OCI-M2 (cell line): ENCODE data around the gene MAD1L1.

Experiments
- DNase-seq: peaks from one replicate; lab custom pipeline; 2025; ENCODE audit not compliant: unreplicated experiment; lab: John Stamatoyannopoulos, UW

The MAD1L1 gene

GRCh38 chr7:1919539-1920265 lies 313.0 kb downstream of the MAD1L1 start:
- DNase-seq: no peak

GRCh38 chr7:1918881-1919525 lies 313.7 kb downstream of the MAD1L1 start:
- DNase-seq: no peak

GRCh38 chr7:1918063-1918645 lies 314.6 kb downstream of the MAD1L1 start:
- no peak for DNase-seq

- DNase-seq: no peak
Measured at GRCh38 chr7:1917221-1918062, 315.3 kb downstream of the MAD1L1 start.

DNA sequence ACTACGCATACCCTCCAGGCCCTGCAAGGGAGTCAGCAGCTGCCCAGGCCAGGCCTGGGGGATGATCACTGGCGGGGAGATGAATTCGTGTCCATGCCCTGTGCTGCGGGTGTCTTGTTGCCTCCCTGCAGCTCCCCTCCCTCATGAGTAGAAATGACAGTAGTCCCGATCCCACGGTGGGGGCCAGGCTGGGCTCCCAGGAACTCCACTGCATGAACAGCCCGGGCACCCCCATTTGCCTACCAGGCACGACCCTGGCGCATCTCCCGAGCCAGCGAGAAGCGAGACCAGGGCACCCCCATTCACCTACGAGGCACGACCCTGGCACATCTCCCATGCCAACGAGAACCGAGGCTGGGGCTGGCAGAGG lies 316.2 kb downstream of the MAD1L1 start:
- no peak for DNase-seq

GRCh38 chr7:1915956-1916600 lies 316.7 kb downstream of the MAD1L1 start:
- DNase-seq: no peak

DNA sequence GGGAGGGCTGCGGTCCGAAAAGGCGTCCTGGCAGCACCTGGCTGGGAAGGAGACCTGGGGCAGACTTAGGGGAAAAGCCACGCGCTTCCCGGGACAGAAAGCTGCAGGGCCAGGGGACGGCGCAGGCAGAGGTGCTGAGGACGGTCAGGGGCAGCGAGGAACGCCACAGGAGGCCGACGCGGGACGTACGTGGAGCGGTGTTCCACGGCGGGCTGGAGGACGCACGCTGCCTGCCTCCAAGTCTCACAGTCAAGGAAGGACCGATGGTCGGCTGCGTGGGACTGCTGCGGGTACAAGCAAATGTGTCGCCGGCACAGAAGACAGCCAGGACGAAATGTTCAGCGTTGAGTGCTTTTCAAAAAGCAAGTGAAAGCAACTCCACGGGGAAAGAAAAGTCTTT lies 317.4 kb downstream of the MAD1L1 start:
- DNase-seq: no peak

GRCh38 chr7:1914743-1915142 lies 318.0 kb downstream of the MAD1L1 start:
- DNase-seq: no peak

- DNase-seq: no peak
Measured at GRCh38 chr7:1914321-1914720, 318.4 kb downstream of the MAD1L1 start.

DNA sequence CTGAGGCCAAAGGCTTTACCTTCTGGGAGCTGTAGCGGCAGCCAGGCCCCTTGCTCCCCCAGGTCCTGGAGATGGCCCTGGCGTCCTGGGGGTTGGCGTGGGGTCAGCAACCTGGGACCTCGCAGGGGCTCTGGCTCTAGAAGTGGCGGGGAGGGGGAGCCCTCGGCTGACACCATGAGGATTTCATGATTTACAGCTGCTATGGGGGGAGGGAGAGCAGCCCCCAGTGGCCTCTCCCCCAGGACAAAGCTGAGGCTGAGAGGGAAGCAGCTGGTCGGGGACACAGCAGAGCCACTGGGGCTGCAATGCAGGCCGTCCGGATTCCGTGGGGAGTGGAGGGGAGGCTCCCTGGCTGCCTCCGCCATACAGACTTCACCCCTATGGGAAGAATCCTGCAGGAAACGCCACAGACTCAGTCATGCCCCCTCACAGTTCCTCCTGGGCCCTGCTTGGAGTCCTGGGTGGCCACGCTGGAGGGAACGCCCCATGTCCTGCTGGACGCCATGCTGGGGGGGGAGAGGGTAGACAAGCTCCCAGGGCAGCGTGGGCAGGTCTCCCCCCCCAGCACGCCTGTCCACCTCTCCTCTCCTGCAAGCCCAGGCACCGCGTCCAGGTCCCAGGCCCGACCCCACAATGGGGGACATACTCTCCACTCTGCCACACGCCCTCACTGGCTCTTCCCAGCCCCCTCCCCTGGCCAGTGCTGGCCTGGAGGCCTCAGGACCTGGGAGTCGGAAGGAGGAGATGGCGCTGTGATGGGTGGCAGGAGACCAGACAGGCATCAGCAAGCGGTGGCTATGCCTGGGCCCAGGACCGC lies 319.1 kb downstream of the MAD1L1 start:
- no peak for DNase-seq

DNA sequence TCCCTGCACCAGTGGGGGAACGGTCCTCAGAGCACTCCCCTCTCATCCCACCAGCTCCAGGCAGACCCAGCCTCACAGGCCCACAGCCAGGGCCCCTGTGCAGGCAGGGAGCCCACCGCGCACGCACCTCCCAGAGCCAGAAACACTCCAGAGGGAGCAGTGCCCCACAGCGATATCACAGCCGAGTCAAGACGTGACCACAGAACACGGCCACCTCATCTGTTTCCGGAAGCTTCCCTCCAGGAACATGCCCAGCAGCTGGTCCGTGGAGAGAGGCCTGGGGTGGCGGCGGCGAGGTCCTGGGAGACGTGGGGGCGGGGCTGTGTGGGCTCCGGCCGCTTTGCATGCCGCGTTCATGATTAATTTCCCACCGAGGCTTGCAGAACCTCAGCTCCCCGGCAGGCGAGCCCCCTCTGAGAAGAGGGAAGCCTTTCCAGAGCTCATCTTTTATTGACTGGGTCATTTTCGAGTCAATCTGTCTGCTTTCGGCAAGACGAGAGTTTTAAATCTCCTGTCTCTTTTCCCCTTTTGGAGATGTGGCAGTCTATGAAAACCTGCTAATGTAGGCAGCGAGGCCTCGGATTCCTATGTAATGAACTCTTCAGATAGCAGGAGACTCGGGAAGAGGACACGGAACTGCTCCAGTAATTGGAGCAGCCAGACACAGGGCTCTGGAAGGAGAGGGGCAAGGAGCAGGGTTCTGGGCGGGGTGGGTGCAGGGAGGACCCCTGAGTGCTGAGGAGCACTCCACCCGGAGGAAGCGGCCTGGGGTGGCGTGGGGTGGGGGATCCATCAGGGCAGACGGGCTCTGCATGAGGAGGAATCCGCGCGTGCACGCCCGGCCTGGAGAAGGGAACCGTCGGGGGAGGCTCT lies 319.9 kb downstream of the MAD1L1 start:
- DNase-seq: no peak

- no peak for DNase-seq
Measured at GRCh38 chr7:1911571-1911970, 321.2 kb downstream of the MAD1L1 start.

DNA sequence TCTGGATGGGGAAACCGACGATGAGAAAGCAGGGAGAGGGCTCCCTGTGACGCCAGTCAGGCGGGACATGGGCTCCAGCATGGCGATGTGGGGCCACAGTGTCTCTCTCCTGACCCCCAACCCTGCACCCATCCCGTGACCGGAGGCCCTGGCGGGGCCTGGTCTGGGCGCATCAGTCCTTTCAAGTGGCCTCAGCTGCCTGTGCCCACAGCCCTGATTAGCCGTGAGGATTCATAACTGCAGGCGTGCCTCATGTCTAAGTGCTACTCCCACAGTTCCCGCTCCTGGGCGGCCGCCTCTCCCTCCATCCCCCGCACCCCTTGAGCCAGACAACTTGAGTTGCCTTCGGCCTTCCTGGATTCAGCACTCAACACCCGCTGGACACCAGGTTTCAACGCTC lies 321.9 kb downstream of the MAD1L1 start:
- DNase-seq: no peak

DNA sequence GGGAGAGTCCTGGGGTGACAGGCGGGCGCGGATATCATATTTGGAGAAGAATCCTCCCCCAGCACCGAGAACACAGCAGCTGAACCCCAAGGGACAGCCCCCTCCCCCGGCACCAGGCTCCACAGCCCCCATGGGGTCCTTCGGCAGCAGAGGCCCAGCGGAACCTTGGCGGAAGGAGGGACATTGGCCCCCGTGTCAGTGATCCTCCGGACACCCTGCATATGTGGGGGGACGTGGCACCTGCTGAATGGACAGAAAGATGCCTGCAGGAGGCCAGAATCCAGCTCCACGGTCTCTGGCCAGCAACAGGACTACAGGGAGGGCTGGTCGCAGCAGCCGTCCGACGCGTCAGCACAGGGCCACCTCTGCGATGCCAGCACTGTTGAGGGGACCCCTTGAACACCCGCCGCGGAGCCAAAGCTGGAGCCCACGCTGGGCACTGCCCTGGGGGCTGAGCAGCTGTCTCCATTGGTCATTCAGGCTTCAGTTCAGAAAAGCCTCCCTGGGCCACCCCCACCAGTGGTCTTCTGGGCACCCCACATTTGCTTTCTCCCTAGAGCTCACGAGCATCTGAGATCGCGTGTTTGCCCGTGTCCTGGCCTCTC lies 322.6 kb downstream of the MAD1L1 start:
- DNase-seq: no peak

DNA sequence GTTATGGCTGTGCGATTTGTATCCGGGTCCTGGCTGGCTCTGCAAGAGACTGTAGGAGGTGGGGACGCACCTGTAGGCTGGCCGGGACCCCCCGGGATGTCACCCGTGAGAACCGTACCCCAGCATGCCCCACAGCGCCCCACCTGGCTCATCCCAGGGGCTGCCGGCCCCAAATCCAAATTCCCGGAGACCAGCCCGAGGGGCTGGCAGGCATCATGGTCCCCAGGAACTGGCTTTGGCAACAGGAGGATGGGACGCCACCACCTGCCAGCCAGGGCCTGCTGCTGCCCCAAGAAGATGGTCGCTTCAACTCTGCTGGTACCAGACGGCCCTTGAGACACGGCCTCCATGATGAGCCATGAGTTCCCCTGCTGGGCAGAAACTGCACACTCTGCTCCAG lies 323.3 kb downstream of the MAD1L1 start:
- DNase-seq: no peak

GRCh38 chr7:1908823-1909420 lies 323.8 kb downstream of the MAD1L1 start:
- DNase-seq: no peak

DNA sequence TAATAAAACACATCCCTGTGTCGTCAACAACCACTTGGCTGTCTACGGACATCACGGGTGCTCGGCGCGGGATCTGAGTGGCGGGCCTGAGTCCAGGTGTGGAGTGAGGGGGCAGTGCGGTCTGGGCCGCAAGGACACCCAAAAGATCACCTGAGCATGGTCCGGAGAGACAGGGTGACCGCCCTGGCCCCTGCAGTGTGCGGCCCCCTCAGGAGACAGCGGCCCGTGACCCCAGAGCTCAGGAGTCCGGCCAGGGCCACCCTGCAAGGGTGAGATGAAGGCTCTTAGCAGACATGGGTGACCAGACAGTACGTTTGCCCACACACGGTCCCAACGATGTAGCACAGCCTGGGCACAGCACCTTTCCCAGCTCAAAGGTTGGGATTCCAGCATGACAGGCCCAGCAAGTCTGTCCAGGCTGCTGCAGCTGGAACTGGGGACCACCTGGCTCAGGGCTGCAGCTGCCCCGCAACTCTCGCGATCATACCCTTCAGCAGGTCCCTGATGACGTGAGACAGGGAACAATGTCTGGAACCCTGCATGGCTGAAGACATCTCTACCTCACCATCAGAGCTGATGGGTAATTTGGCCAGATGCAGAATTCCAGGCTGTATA lies 324.9 kb downstream of the MAD1L1 start:
- DNase-seq: no peak
